Kidney epithelial cell (primary cell): Measurements from ENCODE around the gene ANO9. TPM values are rescaled to one million over a fixed set of nuclear protein-coding genes. Genes with fewer than 3 reads are reported as not detected.

Source experiments
- DNase-seq: peaks from one replicate; pipeline ENCODE4 v3.0.0-alpha.2; 2010; ENCODE audit warnings: low read depth
- H3K27me3 ChIP-seq: 2 replicates; pipeline ENCODE4 v1.6.0; 2011; ENCODE audit warnings: low read length; ENCODE audit not compliant: control insufficient read depth, insufficient read depth
- H3K36me3 ChIP-seq: 2 replicates; pipeline ENCODE4 v1.5.1; 2011; ENCODE audit warnings: low read length; ENCODE audit not compliant: control insufficient read depth, insufficient read depth
- H3K4me3 ChIP-seq: 2 replicates; pipeline ENCODE4 v1.5.1; 2011; ENCODE audit warnings: low read depth, mild to moderate bottlenecking, control low read depth, low read length
- CTCF ChIP-seq: IDR thresholded peaks from 2 replicates; pipeline ENCODE4 v1.5.1; 2011; ENCODE audit warnings: mild to moderate bottlenecking, moderate library complexity, low read length, control low read depth, inconsistent platforms; ENCODE audit not compliant: insufficient read depth, poor library complexity, severe bottlenecking
- total RNA-seq: library from RNA; depleted of rRNA; stranded (reverse); fragments of >200 nt; gene quantifications from 2 replicates; pipeline ENCODE4 v1.2.3, GENCODE V29; 2015

ANO9 gene
- total RNA-seq, 1 donor from 2014 or later: 18.4 TPM

- Histone ChIP-seq H3K27me3 (no peaks in the 10 kb centered on the region), H3K4me3 (no peak overlapping the region), H3K36me3 (no peaks in the 10 kb centered on the region)
- no peak for TF ChIP-seq CTCF
- DNase-seq: no peak
These were observed 47.2 kb upstream of the ANO9 start for GRCh38 chr11:488992-489391.

GRCh38 chr11:488579-488978, 46.8 kb upstream of the ANO9 start:
- Histone ChIP-seq H3K36me3 (no peaks in the 10 kb centered on the region), H3K27me3 (no peaks in the 10 kb centered on the region), H3K4me3 (no peak overlapping the region)
- DNase-seq: no peak
- TF ChIP-seq CTCF: no peak

- DNase-seq: no peak
- Histone ChIP-seq H3K36me3 (no peaks in the 10 kb centered on the region), H3K27me3 (no peaks in the 10 kb centered on the region), H3K4me3 (no peak overlapping the region)
- no peak for TF ChIP-seq CTCF
These were observed 46.3 kb upstream of the ANO9 start for GRCh38 chr11:488062-488461.

- Histone ChIP-seq H3K4me3 (no peak overlapping the region), H3K36me3 (no peaks in the 10 kb centered on the region)
- DNase-seq: no peak
These were observed 45.8 kb upstream of the ANO9 start for GRCh38 chr11:487571-488021.

GRCh38 chr11:486189-486588, 44.4 kb upstream of the ANO9 start:
- Histone ChIP-seq H3K36me3 (no peaks in the 10 kb centered on the region), H3K27me3 (no peaks in the 10 kb centered on the region), H3K4me3 (no peak overlapping the region)
- no peak for TF ChIP-seq CTCF
- no peak for DNase-seq

More at GRCh38 chr11:487571-488021, 45.8 kb upstream of the ANO9 start:
- H3K27me3 ChIP-seq: no peaks in the 10 kb centered on the region
- no peak for TF ChIP-seq CTCF

- TF ChIP-seq CTCF: no peak
- H3K36me3 ChIP-seq: no peaks in the 10 kb centered on the region
- H3K27me3 ChIP-seq: no peaks in the 10 kb centered on the region
- no peak overlapping the region for H3K4me3 ChIP-seq
- no peak for DNase-seq
These were observed 42.8 kb upstream of the ANO9 start for GRCh38 chr11:484616-485015.
